Mesenchymal stem cell (in vitro differentiated cells and primary cell): Measurements from ENCODE around the gene KIAA1671.

Experiments used
- DNase-seq: peaks from one replicate; pipeline ENCODE4 v3.0.0-alpha.2; 2013
- H2AFZ ChIP-seq: one replicate; pipeline ENCODE4 v1.6.1; 2013; ENCODE audit warnings: low read depth, mild to moderate bottlenecking, control low read depth, inconsistent platforms, low read length, moderate library complexity
- H2AK5ac ChIP-seq: 2 replicates; pipeline ENCODE4 v1.6.1; 2013; ENCODE audit warnings: low read length, moderate library complexity, mild to moderate bottlenecking, inconsistent platforms; ENCODE audit not compliant: severe bottlenecking
- H2BK120ac ChIP-seq: one replicate; pipeline ENCODE4 v1.6.1; 2013; ENCODE audit warnings: low read depth, mild to moderate bottlenecking, inconsistent platforms, low read length, moderate library complexity
- H2BK12ac ChIP-seq, 2 experiments: one replicate each; pipeline ENCODE4 v1.6.1; 2013; ENCODE audit warnings: inconsistent platforms in 2 of 2, low read length in 2 of 2, mild to moderate bottlenecking in 2 of 2, moderate library complexity in 2 of 2, control low read depth in 1 of 2
- H2BK15ac ChIP-seq: one replicate; pipeline ENCODE4 v1.6.1; 2013; ENCODE audit warnings: mild to moderate bottlenecking, low read depth, inconsistent platforms; ENCODE audit not compliant: poor library complexity, severe bottlenecking
- H2BK5ac ChIP-seq: 2 replicates; pipeline ENCODE4 v1.6.1; 2013; ENCODE audit warnings: low read depth, mild to moderate bottlenecking, low read length, control low read depth, inconsistent platforms; ENCODE audit not compliant: poor library complexity, severe bottlenecking
- H3K14ac ChIP-seq, 2 experiments: one replicate each; pipeline ENCODE4 v1.6.1; 2013; ENCODE audit warnings: inconsistent platforms in 2 of 2, low read length in 2 of 2, control low read depth in 1 of 2, mild to moderate bottlenecking in 1 of 2, moderate library complexity in 1 of 2
- H3K18ac ChIP-seq, 2 experiments: one replicate each; pipeline ENCODE4 v1.6.1; 2013; ENCODE audit warnings: inconsistent platforms in 2 of 2, low read length in 2 of 2, control low read depth in 1 of 2, low read depth in 1 of 2, mild to moderate bottlenecking in 1 of 2
- H3K23ac ChIP-seq, 2 experiments: one replicate each; pipeline ENCODE4 v1.6.1; 2013; ENCODE audit warnings: inconsistent platforms in 2 of 2, low read length in 2 of 2, mild to moderate bottlenecking in 2 of 2, moderate library complexity in 2 of 2, control low read depth in 1 of 2
- H3K27ac ChIP-seq: 2 replicates; pipeline ENCODE4 v1.5.1; 2013; ENCODE audit warnings: mild to moderate bottlenecking, moderate library complexity, low read length, control low read depth, inconsistent platforms; ENCODE audit not compliant: poor library complexity, severe bottlenecking
- H3K27me3 ChIP-seq, 2 experiments: 2 replicates each; pipeline versions ENCODE4 v1.6.1 to v1.7.0; 2013; ENCODE audit warnings: low read length in 2 of 2, mild to moderate bottlenecking in 2 of 2, moderate library complexity in 2 of 2, control low read depth in 1 of 2, inconsistent platforms in 1 of 2; ENCODE audit not compliant: control insufficient read depth in 1 of 2, insufficient read depth in 1 of 2
- H3K36me3 ChIP-seq, 2 experiments: 2 replicates each; pipeline versions ENCODE4 v1.6.1 to v1.7.0; 2013; ENCODE audit warnings: low read length in 2 of 2, control low read depth in 1 of 2, inconsistent platforms in 1 of 2, low read depth in 1 of 2, mild to moderate bottlenecking in 1 of 2; ENCODE audit not compliant: insufficient read depth in 2 of 2, control insufficient read depth in 1 of 2
- H3K4ac ChIP-seq, 2 experiments: one replicate each; pipeline ENCODE4 v1.6.1; 2013; ENCODE audit warnings: inconsistent platforms in 2 of 2, low read length in 2 of 2, mild to moderate bottlenecking in 2 of 2, moderate library complexity in 2 of 2, control low read depth in 1 of 2, low read depth in 1 of 2
- H3K4me1 ChIP-seq: 2 replicates; pipeline ENCODE4 v1.6.1; 2013; ENCODE audit warnings: low read depth, low read length, control low read depth; ENCODE audit not compliant: control insufficient read depth, insufficient read depth
- H3K4me2 ChIP-seq: 2 replicates; pipeline ENCODE4 v1.6.1; 2013; ENCODE audit warnings: low read length, mild to moderate bottlenecking, inconsistent platforms; ENCODE audit not compliant: poor library complexity, severe bottlenecking
- H3K4me3 ChIP-seq, 2 experiments: 2 replicates each; pipeline versions ENCODE4 v1.5.1 to v1.7.0; 2013; ENCODE audit warnings: low read length in 2 of 2, mild to moderate bottlenecking in 2 of 2, control low read depth in 1 of 2, low read depth in 1 of 2; ENCODE audit not compliant: insufficient read depth in 1 of 2
- H3K79me1 ChIP-seq: replicated peaks from 2 replicates; pipeline ENCODE4 v1.6.1; 2013; ENCODE audit warnings: mild to moderate bottlenecking, control low read depth, low read length, inconsistent platforms; ENCODE audit not compliant: poor library complexity, severe bottlenecking
- H3K9ac ChIP-seq: 2 replicates; pipeline ENCODE4 v1.7.0; 2013; ENCODE audit warnings: mild to moderate bottlenecking, low read length, moderate library complexity
- H3K9me3 ChIP-seq: 2 replicates; pipeline ENCODE4 v1.7.0; 2013; ENCODE audit warnings: mild to moderate bottlenecking, low read length; ENCODE audit not compliant: control insufficient read depth
- H4K8ac ChIP-seq: one replicate; pipeline ENCODE4 v1.6.1; 2013; ENCODE audit warnings: inconsistent platforms, mild to moderate bottlenecking, low read length, moderate library complexity
- H4K91ac ChIP-seq: one replicate; pipeline ENCODE4 v1.6.1; 2013; ENCODE audit warnings: mild to moderate bottlenecking, low read length, inconsistent platforms
- WGBS: methylation state at CpG from one replicate; pipeline ENCODE4 v1.1.7; 2013; ENCODE audit warnings: mixed read lengths; 5-methylcytosine and 5-hydroxymethylcytosine counted together

The KIAA1671 gene

GRCh38 chr22:25028841-25029141 is 76.3 kb downstream of the KIAA1671 start:
- H2AFZ ChIP-seq = no peak overlapping the region
- no peak overlapping the region for H2AK5ac ChIP-seq
- no peaks in the 10 kb centered on the region for H3K79me1 ChIP-seq
- H2BK12ac ChIP-seq = no peak overlapping the region
- H3K27ac ChIP-seq = no peak overlapping the region
- H4K91ac ChIP-seq = no peak overlapping the region
- H4K8ac ChIP-seq = peak overlapping the region; percentile 62
- H2BK120ac ChIP-seq = no peak overlapping the region
- peak overlapping the region; percentile 30 for H2BK15ac ChIP-seq
- H3K4me3 ChIP-seq = no peak overlapping the region
- H3K4me2 ChIP-seq = no peak overlapping the region
- no peak for DNase-seq
- H3K36me3 ChIP-seq = peaks cover 0 to 9% of the 10 kb centered on the region in 2 experiments
- H3K9ac ChIP-seq = peak overlapping the region; percentile 11
- no peak overlapping the region for H3K14ac ChIP-seq
- peaks cover 12% of the 10 kb centered on the region for H3K4me1 ChIP-seq
- no peak overlapping the region for H2BK5ac ChIP-seq
- no peaks in the 10 kb centered on the region for H3K9me3 ChIP-seq
- H3K18ac ChIP-seq = no peak overlapping the region
- H3K27me3 ChIP-seq = no peaks in the 10 kb centered on the region
- WGBS = 94% methylated on average over 9 of the region's 9 CpGs
- no peak overlapping the region for H3K4ac ChIP-seq
- H3K23ac ChIP-seq = no peak overlapping the region

- 98% methylated on average over 15 of the region's 18 CpGs for WGBS
- H2AFZ ChIP-seq = no peak overlapping the region
These were observed 76.7 kb downstream of the KIAA1671 start for GRCh38 chr22:25029181-25029580.

GRCh38 chr22:25030636-25031035 is 78.1 kb downstream of the KIAA1671 start:
- no peak overlapping the region for H3K4ac ChIP-seq
- no peak overlapping the region for H3K14ac ChIP-seq
- no peak overlapping the region for H2BK12ac ChIP-seq
- no peak for DNase-seq
- WGBS = 95% methylated on average over 6 of the region's 7 CpGs
- H2AFZ ChIP-seq = no peak overlapping the region
- H3K4me1 ChIP-seq = peaks cover 4% of the 10 kb centered on the region
- no peak overlapping the region for H2AK5ac ChIP-seq
- no peak overlapping the region for H3K9ac ChIP-seq
- H2BK5ac ChIP-seq = no peak overlapping the region
- no peaks in the 10 kb centered on the region for H3K9me3 ChIP-seq
- H4K91ac ChIP-seq = no peak overlapping the region
- no peak overlapping the region for H3K23ac ChIP-seq
- H3K36me3 ChIP-seq = peaks cover 3 to 9% of the 10 kb centered on the region in 2 experiments
- H2BK120ac ChIP-seq = no peak overlapping the region
- no peak overlapping the region for H3K4me2 ChIP-seq
- H3K79me1 ChIP-seq = no peaks in the 10 kb centered on the region
- H3K27ac ChIP-seq = no peak overlapping the region
- no peak overlapping the region for H2BK15ac ChIP-seq
- no peaks in the 10 kb centered on the region for H3K27me3 ChIP-seq
- H3K18ac ChIP-seq = no peak overlapping the region
- H4K8ac ChIP-seq = no peak overlapping the region
- H3K4me3 ChIP-seq = no peak overlapping the region

More at GRCh38 chr22:25029181-25029580, 76.7 kb downstream of the KIAA1671 start:
- Histone ChIP-seq H2AK5ac (no peak overlapping the region), H3K9ac (no peak overlapping the region), H3K4ac (no peak overlapping the region), H3K79me1 (no peaks in the 10 kb centered on the region), H3K23ac (no peak overlapping the region), H2BK5ac (no peak overlapping the region), H3K27ac (no peak overlapping the region), H3K36me3 (peaks cover 0 to 9% of the 10 kb centered on the region in 2 experiments), H3K18ac (no peak overlapping the region), H3K14ac (no peak overlapping the region), H2BK12ac (no peak overlapping the region), H3K4me3 (no peak overlapping the region), H4K8ac (no peak overlapping the region), H3K27me3 (no peaks in the 10 kb centered on the region), H4K91ac (no peak overlapping the region), H3K4me2 (no peak overlapping the region), H3K4me1 (peaks cover 11% of the 10 kb centered on the region), H2BK120ac (no peak overlapping the region), H3K9me3 (no peaks in the 10 kb centered on the region), H2BK15ac (no peak overlapping the region)
- DNase-seq = no peak

- Histone ChIP-seq H3K79me1 (no peaks in the 10 kb centered on the region), H4K8ac (no peak overlapping the region), H3K23ac (no peak overlapping the region), H3K36me3 (peaks cover 3 to 9% of the 10 kb centered on the region in 2 experiments), H2BK120ac (no peak overlapping the region), H3K14ac (no peak overlapping the region), H3K4me1 (peaks cover 2% of the 10 kb centered on the region), H3K4me3 (no peak overlapping the region), H3K18ac (no peak overlapping the region), H2AK5ac (no peak overlapping the region), H2BK12ac (no peak overlapping the region), H3K9me3 (no peaks in the 10 kb centered on the region), H4K91ac (no peak overlapping the region), H2AFZ (no peak overlapping the region), H2BK5ac (no peak overlapping the region), H3K27ac (no peak overlapping the region), H3K4me2 (no peak overlapping the region), H3K27me3 (no peaks in the 10 kb centered on the region), H3K9ac (no peak overlapping the region), H2BK15ac (no peak overlapping the region), H3K4ac (no peak overlapping the region)
- no peak for DNase-seq
- WGBS = 78% methylated on average over 1 of the region's 2 CpGs
These were observed 79.5 kb downstream of the KIAA1671 start for GRCh38 chr22:25032066-25032465.
